HG03139 (cell line): ENCODE results near the gene COPG1.
"Not testable (repeated sequence)": the region's sequence is repeated elsewhere in the genome, so short reads cannot be mapped to it uniquely, and the experiment has no call there.

Experiments used
- ATAC-seq: cut with Tn5 transposase; IDR thresholded peaks from one replicate; pipeline ENCODE4 v1.9.1; 2021; ENCODE audit not compliant: unreplicated experiment

Gene COPG1

GRCh38 chr3:129240436-129240835 is 9.0 kb upstream of the COPG1 start:
- no peak for ATAC-seq

GRCh38 chr3:129245141-129245540 is 4.3 kb upstream of the COPG1 start:
- ATAC-seq = no peak

GRCh38 chr3:129245641-129246306 is 3.6 kb upstream of the COPG1 start:
- peak; percentile 56 for ATAC-seq

GRCh38 chr3:129246636-129247035 is 2.8 kb upstream of the COPG1 start:
- no peak for ATAC-seq

GRCh38 chr3:129248286-129248979 is 973 bp upstream of the COPG1 start:
- ATAC-seq = no peak

GRCh38 chr3:129252748-129253147 is 3.3 kb downstream of the COPG1 start:
- no peak for ATAC-seq

GRCh38 chr3:129254536-129255230 is 5.3 kb downstream of the COPG1 start:
- no peak for ATAC-seq

- ATAC-seq = no peak
Measured at GRCh38 chr3:129256270-129256669, 6.9 kb downstream of the COPG1 start.

- ATAC-seq = no peak
Measured at GRCh38 chr3:129257609-129258008, 8.2 kb downstream of the COPG1 start.

- ATAC-seq = no peak
Measured at GRCh38 chr3:129259612-129260477, 10.4 kb downstream of the COPG1 start.

GRCh38 chr3:129260606-129261005 is 11.2 kb downstream of the COPG1 start:
- no peak for ATAC-seq

GRCh38 chr3:129261894-129262293 is 12.5 kb downstream of the COPG1 start:
- ATAC-seq = no peak

GRCh38 chr3:129263161-129263910 is 13.9 kb downstream of the COPG1 start:
- ATAC-seq = no peak

GRCh38 chr3:129264994-129265393 is 15.6 kb downstream of the COPG1 start:
- ATAC-seq = not testable (repeated sequence)

GRCh38 chr3:129266651-129267050 is 17.2 kb downstream of the COPG1 start:
- ATAC-seq = no peak

- no peak for ATAC-seq
Measured at GRCh38 chr3:129268396-129268795, 19.0 kb downstream of the COPG1 start.

- no peak for ATAC-seq
Measured at GRCh38 chr3:129271674-129272073, 22.3 kb downstream of the COPG1 start.

- ATAC-seq = peak; percentile 72
Measured at GRCh38 chr3:129276385-129276784, 27.0 kb downstream of the COPG1 start.

- no peak for ATAC-seq
Measured at GRCh38 chr3:129277829-129278271, 28.4 kb downstream of the COPG1 start.

- peak; percentile 45 for ATAC-seq
Measured at GRCh38 chr3:129278439-129278965, 29.1 kb downstream of the COPG1 start, which contains the start of gene HMCES. Gene HMCES, plus strand, starts transcription at chr3:129278870. Its CDS starts 863 bp downstream, at chr3:129279733.
